Ovary (tissue), 9 donors: ENCODE results near the gene EIF2B2. TPM values are rescaled to one million over a fixed set of nuclear protein-coding genes. Genes with fewer than 3 reads are reported as not detected.

Source experiments
- DNase-seq, 5 donors: peaks; one replicate each; pipeline ENCODE4 v3.0.0-alpha.2; 2019 to 2020
- H3K27ac ChIP-seq, 2 donors: fragments of 200-600 bp; one replicate each; pipeline versions ENCODE4 v1.5.1 to v1.8.0; 2019 to 2022
- H3K27me3 ChIP-seq: fragments of 200-600 bp; one replicate; pipeline ENCODE4 v1.8.0; 2022
- H3K36me3 ChIP-seq: fragments of 200-600 bp; sonication (generic); one replicate; pipeline ENCODE4 v1.5.1; 2019
- H3K4me1 ChIP-seq: one replicate; pipeline ENCODE4 v1.8.1; 2013; ENCODE audit warnings: mild to moderate bottlenecking, moderate library complexity; ENCODE audit not compliant: insufficient read depth
- H3K4me3 ChIP-seq: fragments of 200-600 bp; sonication (generic); one replicate; pipeline ENCODE4 v1.5.1; 2017
- H3K9me3 ChIP-seq, 2 donors: fragments of 200-600 bp in 1 of 2; sonication (generic) in 1 of 2; one replicate each; pipeline versions ENCODE4 v1.5.1 to v1.8.1; 2013 to 2019; ENCODE audit warnings: mild to moderate bottlenecking in 1 of 2, moderate library complexity in 1 of 2
- EP300 ChIP-seq: sonication (generic); formaldehyde crosslinking; IDR thresholded peaks from one replicate; pipeline ENCODE4 v1.6.1; 2017; ENCODE audit warnings: antibody characterized with exemption
- POLR2A ChIP-seq: fragments of 450-650 bp; IDR thresholded peaks from one replicate; pipeline ENCODE4 v1.6.1; 2017; ENCODE audit warnings: antibody characterized with exemption, mild to moderate bottlenecking, moderate library complexity
- WGBS, 3 donors: extraction: QIAGEN DNeasy Blood & Tissue Kit in 1 of 3; methylation state at CpG; one replicate each; pipeline versions ENCODE4 v1.1.5 to v1.1.7; 2013 to 2017; 5-methylcytosine and 5-hydroxymethylcytosine counted together
- intact Hi-C, 4 donors: fragments of 100-400 bp; cut with DNase I; formaldehyde crosslinking; loops; one replicate each; pipeline versions ENCODE4 v1.11.0 to v1.15.1; 2022 to 2023
- polyA plus RNA-seq, 2 donors: library from polyadenylated mRNA; stranded (reverse); fragments of 200-250 nt in 1 of 2; fragments of 350-450 nt in 1 of 2; fragmentation: Illumina TruSeq in 1 of 2; extraction: RNeasy Lipid Tissue Mini Kit (QIAGEN cat#74804) in 1 of 2; gene quantifications; one replicate each; pipeline ENCODE4 v1.2.3, GENCODE V29; 2013 to 2014
- total RNA-seq, 7 donors: library from RNA; depleted of rRNA in 2 of 7; stranded (reverse); fragments of >200 nt in 2 of 7; fragmentation: NEBNext Ultra II Directional in 3 of 7; extraction: Animal tissue kit (Norgen Biotek cat#: 25700) in 3 of 7; gene quantifications; one replicate each; pipeline versions ENCODE4 v1.1.0 to v1.2.4, GENCODE V29; 2016 to 2023
- TF ChIP-seq, protein P1 (sequence below), 3 donors: fragments of 450-650 bp in 2 of 3; fragments of 200-600 bp in 1 of 3; IDR thresholded peaks; one replicate each; pipeline versions ENCODE4 v1.5.1 to v1.8.0; 2016 to 2022; ENCODE audit warnings: antibody characterized with exemption in 3 of 3, mild to moderate bottlenecking in 1 of 3
- donor health status: DM: no; HTN: no; CAD: no; lungs with moderate emphysema.
- donor health status: DM: no; HTN: no; CAD: no.
- donor health status: Bipolar disorder and iron deficiency.
- donor health status: DM: yes; HTN: yes; CAD: no.
- donor health status: DM: no; HTN: no; CAD: no.
- donor health status: DM: yes; HTN: yes; CAD: no.

Gene EIF2B2
- total and polyA plus RNA-seq, 9 donors, result 8.8 to 59.9 (median 30.6) TPM

DNA sequence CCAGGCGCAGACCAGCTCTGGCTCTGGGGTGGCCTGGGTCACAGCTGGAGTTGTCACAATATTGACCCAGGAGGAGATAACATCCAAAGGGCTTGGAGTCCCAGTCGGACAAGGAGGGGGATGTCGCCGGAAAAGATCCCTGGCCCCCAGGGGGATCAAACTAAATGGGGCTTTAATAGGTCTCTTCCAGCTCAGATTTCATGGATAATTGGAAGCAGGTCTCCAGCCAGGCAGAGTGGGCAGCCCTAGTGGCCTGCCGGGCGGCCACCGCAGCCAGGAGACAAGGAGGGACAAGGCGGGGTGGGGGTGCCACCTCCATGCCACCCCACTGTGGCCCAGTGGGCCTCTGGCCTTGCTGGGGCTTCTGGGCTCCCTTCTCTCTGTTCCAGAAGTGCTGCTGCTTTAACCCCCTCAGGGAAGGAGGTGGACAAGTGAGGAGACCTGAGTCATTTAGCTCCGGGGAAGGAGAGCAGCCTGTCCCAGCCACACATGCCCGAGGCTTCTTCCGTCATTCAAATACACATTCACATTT is 24.2 kb upstream of the EIF2B2 start:
- no peaks in the 10 kb centered on the region for H3K9me3 ChIP-seq
- no peaks in the 10 kb centered on the region for H3K27me3 ChIP-seq
- WGBS, 3 donors, result 74 to 81% (median 81%) methylated on average over 11 of the region's 11 CpGs
- no peak overlapping the region for H3K27ac ChIP-seq
- intact Hi-C loops, result no loop called here
- DNase-seq, result no peak
- H3K36me3 ChIP-seq, result no peaks in the 10 kb centered on the region
- H3K4me1 ChIP-seq, result peaks cover 6% of the 10 kb centered on the region
- no peak for TF ChIP-seq POLR2A
- no peak overlapping the region for H3K4me3 ChIP-seq

DNA sequence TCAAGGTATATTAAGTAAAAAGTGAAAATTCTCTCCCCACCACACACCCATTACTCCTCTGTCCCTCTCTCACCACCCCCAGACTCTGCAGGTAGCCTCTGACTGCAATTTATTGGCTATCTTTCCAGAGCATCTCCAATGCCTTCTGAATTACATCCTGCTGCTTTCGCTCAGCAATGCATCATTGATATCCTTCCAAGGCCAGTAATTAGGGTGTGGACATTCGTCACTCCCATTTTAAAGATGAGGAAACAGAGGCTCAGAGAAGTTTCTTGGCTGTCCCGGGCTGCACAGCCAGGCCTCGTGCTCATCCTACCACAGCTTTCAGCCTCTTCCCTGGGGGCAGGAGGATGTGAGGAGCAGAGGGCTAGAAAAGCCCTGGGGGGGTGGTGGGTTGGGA is 23.7 kb upstream of the EIF2B2 start:
- WGBS, 3 donors, result 82 to 85% (median 83%) methylated on average over 4 of the region's 4 CpGs
- H3K4me3 ChIP-seq, result no peak overlapping the region
- H3K9me3 ChIP-seq, result no peaks in the 10 kb centered on the region
- DNase-seq, result no peak
- H3K27me3 ChIP-seq, result no peaks in the 10 kb centered on the region
- peaks cover 6% of the 10 kb centered on the region for H3K4me1 ChIP-seq
- intact Hi-C loops, result no loop called here
- no peak overlapping the region for H3K27ac ChIP-seq
- TF ChIP-seq, protein P1, sequence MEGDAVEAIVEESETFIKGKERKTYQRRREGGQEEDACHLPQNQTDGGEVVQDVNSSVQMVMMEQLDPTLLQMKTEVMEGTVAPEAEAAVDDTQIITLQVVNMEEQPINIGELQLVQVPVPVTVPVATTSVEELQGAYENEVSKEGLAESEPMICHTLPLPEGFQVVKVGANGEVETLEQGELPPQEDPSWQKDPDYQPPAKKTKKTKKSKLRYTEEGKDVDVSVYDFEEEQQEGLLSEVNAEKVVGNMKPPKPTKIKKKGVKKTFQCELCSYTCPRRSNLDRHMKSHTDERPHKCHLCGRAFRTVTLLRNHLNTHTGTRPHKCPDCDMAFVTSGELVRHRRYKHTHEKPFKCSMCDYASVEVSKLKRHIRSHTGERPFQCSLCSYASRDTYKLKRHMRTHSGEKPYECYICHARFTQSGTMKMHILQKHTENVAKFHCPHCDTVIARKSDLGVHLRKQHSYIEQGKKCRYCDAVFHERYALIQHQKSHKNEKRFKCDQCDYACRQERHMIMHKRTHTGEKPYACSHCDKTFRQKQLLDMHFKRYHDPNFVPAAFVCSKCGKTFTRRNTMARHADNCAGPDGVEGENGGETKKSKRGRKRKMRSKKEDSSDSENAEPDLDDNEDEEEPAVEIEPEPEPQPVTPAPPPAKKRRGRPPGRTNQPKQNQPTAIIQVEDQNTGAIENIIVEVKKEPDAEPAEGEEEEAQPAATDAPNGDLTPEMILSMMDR (IDR thresholded peaks at IDR 0.05), result no peak
- TF ChIP-seq EP300 (no peak), POLR2A (no peak)
- no peaks in the 10 kb centered on the region for H3K36me3 ChIP-seq

DNA sequence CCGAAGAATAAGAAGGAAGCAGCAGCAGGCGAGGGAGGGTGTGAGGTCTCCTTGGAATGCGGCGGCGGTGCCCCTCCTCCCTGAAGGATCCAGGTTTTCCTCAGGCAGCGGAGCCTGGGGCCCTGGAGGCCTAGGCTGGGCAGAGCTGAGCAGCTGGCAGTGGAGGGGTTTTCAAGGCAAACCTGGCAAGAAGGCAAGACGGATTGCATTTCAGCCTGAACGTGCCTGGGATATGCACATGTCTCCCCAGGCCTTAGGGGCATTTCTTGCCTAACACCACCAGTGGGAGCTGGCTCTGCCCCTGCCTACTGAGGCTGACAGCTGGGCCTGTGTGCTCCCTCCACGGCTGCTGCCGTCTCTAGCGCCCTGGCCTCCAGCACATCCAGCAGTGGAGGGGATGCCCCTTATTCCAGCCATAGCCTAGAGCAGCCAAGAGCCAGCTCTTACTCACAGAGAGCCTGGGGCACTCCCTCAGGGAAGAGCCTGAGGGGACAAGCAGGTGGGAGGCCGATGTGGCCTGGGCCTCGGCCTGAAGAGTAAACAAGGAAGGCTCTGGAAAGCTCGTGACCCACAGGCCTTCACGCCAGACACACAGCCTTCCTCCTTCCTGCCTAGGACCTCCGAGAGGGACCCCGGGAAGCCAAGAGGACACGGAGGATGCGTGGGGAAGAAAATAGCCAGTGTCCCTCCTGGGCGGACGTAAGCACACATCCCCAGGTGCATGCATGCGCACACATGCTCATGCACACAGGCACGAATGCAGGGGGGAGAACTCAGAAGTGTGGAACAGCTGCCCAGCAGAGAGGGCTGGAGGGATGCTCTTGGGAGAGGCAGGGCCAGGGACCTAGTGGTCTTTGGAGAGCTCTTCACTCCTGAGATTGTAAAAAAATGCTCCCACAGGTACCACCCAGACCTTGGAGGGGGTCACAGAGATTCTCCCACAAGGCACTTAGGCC is 23.0 kb upstream of the EIF2B2 start:
- intact Hi-C loops, result no loop called here
- 75 to 77% (median 77%) methylated on average over 23 of the region's 23 CpGs for WGBS, 3 donors

DNA sequence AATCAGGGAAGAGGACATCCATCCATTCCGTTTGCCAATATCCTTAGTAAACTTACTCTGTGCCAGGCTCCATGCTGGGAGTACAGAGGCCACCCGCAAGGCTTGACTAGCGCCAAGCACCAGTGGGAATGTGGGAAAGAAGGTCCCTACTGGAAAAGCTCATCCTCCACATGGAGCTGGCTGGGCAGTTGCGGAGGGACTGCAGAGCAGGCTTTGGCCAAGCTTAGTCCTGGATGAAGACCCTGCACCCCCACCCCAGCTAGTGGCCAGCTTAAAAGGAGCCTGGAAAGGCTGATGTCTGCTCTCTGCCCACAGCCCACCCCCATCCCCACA is 22.4 kb upstream of the EIF2B2 start:
- WGBS, 3 donors, result 89 to 91% (median 89%) methylated on average over 4 of the region's 4 CpGs
- Histone ChIP-seq H3K27me3 (no peaks in the 10 kb centered on the region), H3K36me3 (no peaks in the 10 kb centered on the region), H3K4me1 (peaks cover 4% of the 10 kb centered on the region), H3K27ac (no peak overlapping the region), H3K4me3 (no peak overlapping the region), H3K9me3 (no peaks in the 10 kb centered on the region)
- DNase-seq, result no peak
- intact Hi-C loops, result no loop called here
- TF ChIP-seq EP300 (no peak), POLR2A (no peak)
- TF ChIP-seq, protein P1 (IDR thresholded peaks at IDR 0.05), result no peak

More for the DNA sequence above, 23.0 kb upstream of the EIF2B2 start:
- Histone ChIP-seq H3K27ac (no peak overlapping the region), H3K4me3 (no peak overlapping the region), H3K4me1 (peaks cover 4% of the 10 kb centered on the region), H3K9me3 (no peaks in the 10 kb centered on the region), H3K27me3 (no peaks in the 10 kb centered on the region), H3K36me3 (no peaks in the 10 kb centered on the region)
- DNase-seq, result no peak
- TF ChIP-seq POLR2A (no peak), EP300 (no peak)
- TF ChIP-seq, protein P1 (IDR thresholded peaks at IDR 0.05), result no peak
